ENCODE results near the gene IQGAP2. TPM values are rescaled to one million over a fixed set of nuclear protein-coding genes. Genes with fewer than 3 reads are reported as not detected.

The IQGAP2 gene
- total RNA-seq, 1 donor = 1.2 TPM

DNA sequence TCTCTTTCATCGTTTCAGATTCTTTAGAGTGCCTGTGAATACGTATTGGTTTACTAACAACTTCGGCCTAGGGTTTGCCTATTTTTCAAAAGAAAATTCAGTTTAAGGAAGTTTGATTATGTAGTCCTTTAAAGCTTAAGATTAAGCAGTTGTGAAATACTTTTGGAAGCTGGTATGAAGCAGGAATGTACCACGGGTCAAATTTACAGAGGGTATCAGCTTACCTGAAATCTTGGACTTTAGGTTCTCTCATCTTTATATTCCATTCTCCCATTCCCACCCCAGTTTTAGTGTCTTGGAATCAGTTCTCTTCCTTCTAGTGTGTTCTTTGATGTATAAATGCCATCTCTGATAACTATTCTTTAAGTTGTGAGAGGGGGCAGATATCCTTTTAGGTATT lies 53.2 kb downstream of the IQGAP2 start:
- DNase-seq (ENCODE audit: low read depth) = no peak
- TF ChIP-seq, protein P1, sequence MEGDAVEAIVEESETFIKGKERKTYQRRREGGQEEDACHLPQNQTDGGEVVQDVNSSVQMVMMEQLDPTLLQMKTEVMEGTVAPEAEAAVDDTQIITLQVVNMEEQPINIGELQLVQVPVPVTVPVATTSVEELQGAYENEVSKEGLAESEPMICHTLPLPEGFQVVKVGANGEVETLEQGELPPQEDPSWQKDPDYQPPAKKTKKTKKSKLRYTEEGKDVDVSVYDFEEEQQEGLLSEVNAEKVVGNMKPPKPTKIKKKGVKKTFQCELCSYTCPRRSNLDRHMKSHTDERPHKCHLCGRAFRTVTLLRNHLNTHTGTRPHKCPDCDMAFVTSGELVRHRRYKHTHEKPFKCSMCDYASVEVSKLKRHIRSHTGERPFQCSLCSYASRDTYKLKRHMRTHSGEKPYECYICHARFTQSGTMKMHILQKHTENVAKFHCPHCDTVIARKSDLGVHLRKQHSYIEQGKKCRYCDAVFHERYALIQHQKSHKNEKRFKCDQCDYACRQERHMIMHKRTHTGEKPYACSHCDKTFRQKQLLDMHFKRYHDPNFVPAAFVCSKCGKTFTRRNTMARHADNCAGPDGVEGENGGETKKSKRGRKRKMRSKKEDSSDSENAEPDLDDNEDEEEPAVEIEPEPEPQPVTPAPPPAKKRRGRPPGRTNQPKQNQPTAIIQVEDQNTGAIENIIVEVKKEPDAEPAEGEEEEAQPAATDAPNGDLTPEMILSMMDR (IDR thresholded peaks at IDR 0.05; ENCODE audit: insufficient read depth, low read length) = no peak
- no peak overlapping the region for H3K4me3 ChIP-seq (ENCODE audit: low read depth, low read length)

DNA sequence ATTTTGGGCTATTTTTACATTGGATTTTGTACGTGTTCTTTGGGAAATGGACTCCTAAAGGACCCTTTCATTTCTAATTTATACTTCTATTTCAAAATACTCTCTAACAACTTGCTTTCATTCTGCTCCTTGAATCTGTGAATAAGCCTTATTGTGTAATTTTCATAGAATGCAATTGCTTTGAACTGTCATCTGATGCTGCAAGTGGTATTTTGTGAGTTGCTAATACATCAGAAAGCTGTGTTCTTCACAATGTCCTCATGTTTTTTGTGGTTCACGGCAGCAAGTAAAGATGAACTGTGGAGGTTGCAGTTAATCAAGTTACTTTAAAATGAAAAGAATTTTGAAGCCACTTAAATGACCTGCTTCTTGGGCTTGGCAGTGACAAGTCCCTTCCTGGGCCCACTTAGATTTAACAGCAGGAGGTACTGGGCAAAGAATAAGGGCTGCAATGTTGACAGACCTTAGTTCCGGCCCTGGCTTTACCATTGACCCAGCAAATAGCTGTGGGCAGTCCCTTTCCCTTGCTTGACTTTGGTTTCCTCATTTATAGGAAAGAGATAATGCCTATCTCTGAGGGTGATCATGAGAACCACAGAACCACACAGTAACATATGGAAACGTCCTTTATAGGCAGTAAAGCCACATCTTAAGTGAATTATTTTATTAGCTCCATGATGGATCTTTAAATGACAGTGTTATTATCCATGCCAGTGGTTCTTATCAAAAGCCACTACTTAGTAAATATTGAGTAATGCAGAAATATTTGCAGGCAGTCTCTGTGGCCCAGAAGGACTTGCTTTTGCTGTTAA lies 54.8 kb downstream of the IQGAP2 start:
- no peak for DNase-seq (ENCODE audit: low read depth)
- TF ChIP-seq, protein P1 (IDR thresholded peaks at IDR 0.05; ENCODE audit: insufficient read depth, low read length) = no peak
- no peak overlapping the region for H3K4me3 ChIP-seq (ENCODE audit: low read depth, low read length)

DNA sequence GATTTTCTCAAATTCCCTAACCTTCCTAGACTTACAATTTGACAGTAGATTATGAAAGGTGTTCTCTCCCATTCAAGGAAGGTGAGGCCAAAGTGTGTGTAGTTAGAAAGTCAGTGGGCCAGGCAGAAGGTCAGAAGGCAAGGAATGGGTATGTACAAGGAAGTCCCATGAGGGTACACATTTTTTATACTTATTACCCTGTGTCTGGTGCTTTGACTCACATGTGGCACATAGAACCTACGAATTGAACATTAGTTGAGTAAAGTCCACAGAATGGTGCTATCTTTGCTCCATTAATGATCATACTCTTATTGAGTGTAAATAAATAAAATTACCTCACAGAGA lies 55.4 kb downstream of the IQGAP2 start:
- no peak overlapping the region for H3K4me3 ChIP-seq (ENCODE audit: low read depth, low read length)
- no peak for DNase-seq (ENCODE audit: low read depth)
- TF ChIP-seq, protein P1 (IDR thresholded peaks at IDR 0.05; ENCODE audit: insufficient read depth, low read length) = no peak

DNA sequence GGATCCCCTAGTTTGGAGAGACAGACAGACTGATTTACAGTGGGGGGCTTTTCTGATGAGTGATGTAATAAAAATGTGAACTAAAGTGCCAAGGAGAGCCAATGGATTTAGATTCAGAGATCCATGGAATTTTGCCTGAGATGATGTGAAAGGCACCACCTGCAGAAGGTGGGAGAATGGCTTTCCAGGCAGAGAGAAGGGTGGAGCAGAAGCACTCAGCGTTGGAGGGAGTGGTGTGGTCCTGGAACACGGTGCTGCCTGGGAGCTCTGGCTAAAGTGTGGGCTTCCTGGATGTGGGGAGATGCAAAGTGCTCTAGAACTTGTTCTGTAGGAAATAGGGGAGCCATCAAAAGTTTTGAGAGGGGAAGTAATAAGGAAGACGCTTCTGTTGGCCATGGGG lies 57.0 kb downstream of the IQGAP2 start:
- H3K4me3 ChIP-seq (ENCODE audit: low read depth, low read length) = no peak overlapping the region
- TF ChIP-seq, protein P1 (IDR thresholded peaks at IDR 0.05; ENCODE audit: insufficient read depth, low read length) = no peak

DNA sequence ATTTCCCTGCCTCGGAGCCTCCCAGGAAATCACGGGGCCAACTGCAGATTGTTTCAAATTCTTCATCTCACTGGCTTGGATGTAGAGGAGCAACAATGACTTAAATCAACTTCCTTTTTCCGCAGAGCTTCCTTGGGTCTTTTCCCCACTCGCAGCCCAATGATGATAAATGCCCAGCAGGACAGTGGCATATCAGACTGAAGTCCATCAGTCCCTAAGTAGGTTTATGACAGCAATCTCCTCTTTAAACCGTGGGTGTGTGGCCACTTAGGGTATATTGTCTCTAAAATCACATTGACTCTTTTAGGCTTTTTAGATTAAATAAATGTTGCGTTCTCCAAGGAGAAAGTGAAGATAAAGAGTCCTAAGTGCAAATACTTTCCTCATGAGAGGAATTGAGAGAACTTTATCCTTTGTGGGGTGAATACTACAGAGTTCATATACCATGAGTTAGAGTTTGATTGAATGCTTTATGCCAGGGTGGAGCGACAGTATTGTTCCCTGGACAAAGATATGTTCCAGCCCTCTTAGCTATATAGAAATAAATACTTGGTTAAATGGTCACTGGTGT lies 59.1 kb downstream of the IQGAP2 start:
- TF ChIP-seq, protein P1 (IDR thresholded peaks at IDR 0.05; ENCODE audit: insufficient read depth, low read length) = no peak
- H3K4me3 ChIP-seq (ENCODE audit: low read depth, low read length) = no peak overlapping the region
- DNase-seq (ENCODE audit: low read depth) = no peak

More for the DNA sequence above, 57.0 kb downstream of the IQGAP2 start:
- no peak for DNase-seq (ENCODE audit: low read depth)

DNA sequence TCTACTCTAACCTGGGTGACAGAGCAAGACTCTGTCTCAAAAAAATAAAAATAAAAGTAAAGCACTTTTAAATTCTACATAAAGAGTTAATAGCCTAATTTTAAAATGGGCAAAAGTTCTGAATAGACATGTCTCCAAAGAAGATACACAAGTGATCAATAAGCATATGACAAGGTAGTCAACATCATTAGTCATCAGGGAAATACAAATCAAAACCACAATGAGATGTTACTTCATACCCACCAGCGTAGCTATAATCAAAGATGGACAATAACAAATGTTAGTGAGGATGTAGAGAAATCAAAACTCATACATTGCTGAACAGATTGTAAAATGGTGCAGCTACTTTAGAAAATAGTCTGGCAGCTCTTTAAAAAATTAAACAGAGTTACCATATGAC lies 64.1 kb downstream of the IQGAP2 start:
- no peak for DNase-seq (ENCODE audit: low read depth)
- TF ChIP-seq, protein P1 (IDR thresholded peaks at IDR 0.05; ENCODE audit: insufficient read depth, low read length) = no peak
- no peak overlapping the region for H3K4me3 ChIP-seq (ENCODE audit: low read depth, low read length)

All from fibroblast of the aortic adventitia (primary cell).